ENCODE data around the gene AKAP6.

DNA sequence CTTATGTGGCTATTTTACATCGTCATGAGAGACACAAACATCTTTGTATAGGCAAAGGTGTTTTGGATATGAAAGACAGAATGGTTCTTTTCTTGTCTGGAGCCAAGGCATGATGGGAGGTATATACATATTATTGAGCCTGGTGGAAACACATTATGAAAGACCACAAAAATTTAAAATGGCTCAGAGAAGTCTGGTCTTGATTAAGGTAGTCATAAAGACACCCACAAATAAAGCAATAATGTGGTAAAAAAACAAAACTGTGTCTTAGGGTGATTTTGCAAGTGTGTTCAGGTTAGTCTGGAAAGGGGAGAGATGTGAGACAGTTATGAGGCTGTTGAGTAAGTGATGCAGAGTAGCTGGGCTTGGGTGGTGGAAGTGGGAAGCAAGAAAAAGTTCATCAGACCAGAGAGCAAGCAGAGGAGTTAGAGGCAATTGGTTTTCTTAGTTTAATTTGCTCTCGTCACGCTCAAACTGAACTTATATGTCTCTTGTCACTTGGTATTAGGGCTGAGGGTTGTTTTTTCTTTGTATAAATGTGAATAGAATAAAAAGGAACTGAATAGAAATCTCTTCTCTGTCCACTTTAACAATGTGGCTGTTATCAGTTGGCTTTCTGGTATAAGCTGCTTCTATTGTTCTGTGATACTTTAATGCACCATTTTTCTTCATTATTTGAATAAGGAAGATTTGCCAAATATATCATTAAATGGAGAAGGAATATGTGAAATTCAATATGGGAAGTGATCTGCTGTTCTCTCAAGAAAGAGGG is 115.0 kb downstream of the AKAP6 start:
- TF ChIP-seq, protein P1, sequence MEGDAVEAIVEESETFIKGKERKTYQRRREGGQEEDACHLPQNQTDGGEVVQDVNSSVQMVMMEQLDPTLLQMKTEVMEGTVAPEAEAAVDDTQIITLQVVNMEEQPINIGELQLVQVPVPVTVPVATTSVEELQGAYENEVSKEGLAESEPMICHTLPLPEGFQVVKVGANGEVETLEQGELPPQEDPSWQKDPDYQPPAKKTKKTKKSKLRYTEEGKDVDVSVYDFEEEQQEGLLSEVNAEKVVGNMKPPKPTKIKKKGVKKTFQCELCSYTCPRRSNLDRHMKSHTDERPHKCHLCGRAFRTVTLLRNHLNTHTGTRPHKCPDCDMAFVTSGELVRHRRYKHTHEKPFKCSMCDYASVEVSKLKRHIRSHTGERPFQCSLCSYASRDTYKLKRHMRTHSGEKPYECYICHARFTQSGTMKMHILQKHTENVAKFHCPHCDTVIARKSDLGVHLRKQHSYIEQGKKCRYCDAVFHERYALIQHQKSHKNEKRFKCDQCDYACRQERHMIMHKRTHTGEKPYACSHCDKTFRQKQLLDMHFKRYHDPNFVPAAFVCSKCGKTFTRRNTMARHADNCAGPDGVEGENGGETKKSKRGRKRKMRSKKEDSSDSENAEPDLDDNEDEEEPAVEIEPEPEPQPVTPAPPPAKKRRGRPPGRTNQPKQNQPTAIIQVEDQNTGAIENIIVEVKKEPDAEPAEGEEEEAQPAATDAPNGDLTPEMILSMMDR (IDR thresholded peaks at IDR 0.05), result no peak
- no peak for TF ChIP-seq POLR2A (IDR thresholded peaks at IDR 0.05)
